GM19023 (cell line): ENCODE measurements around the gene ZNF281.
A peak's percentile ranks its signal among the peaks of the same experiment; 100 is the strongest.
"Not testable (repeated sequence)": the region's sequence is repeated elsewhere in the genome, so short reads cannot be mapped to it uniquely, and the experiment has no call there.

Source experiments
- ATAC-seq: cut with Tn5 transposase; IDR thresholded peaks from one replicate; pipeline ENCODE4 v1.9.1; 2021; ENCODE audit warnings: mild to moderate bottlenecking, moderate library complexity; ENCODE audit not compliant: unreplicated experiment

The ZNF281 gene, protein sequence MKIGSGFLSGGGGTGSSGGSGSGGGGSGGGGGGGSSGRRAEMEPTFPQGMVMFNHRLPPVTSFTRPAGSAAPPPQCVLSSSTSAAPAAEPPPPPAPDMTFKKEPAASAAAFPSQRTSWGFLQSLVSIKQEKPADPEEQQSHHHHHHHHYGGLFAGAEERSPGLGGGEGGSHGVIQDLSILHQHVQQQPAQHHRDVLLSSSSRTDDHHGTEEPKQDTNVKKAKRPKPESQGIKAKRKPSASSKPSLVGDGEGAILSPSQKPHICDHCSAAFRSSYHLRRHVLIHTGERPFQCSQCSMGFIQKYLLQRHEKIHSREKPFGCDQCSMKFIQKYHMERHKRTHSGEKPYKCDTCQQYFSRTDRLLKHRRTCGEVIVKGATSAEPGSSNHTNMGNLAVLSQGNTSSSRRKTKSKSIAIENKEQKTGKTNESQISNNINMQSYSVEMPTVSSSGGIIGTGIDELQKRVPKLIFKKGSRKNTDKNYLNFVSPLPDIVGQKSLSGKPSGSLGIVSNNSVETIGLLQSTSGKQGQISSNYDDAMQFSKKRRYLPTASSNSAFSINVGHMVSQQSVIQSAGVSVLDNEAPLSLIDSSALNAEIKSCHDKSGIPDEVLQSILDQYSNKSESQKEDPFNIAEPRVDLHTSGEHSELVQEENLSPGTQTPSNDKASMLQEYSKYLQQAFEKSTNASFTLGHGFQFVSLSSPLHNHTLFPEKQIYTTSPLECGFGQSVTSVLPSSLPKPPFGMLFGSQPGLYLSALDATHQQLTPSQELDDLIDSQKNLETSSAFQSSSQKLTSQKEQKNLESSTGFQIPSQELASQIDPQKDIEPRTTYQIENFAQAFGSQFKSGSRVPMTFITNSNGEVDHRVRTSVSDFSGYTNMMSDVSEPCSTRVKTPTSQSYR

DNA sequence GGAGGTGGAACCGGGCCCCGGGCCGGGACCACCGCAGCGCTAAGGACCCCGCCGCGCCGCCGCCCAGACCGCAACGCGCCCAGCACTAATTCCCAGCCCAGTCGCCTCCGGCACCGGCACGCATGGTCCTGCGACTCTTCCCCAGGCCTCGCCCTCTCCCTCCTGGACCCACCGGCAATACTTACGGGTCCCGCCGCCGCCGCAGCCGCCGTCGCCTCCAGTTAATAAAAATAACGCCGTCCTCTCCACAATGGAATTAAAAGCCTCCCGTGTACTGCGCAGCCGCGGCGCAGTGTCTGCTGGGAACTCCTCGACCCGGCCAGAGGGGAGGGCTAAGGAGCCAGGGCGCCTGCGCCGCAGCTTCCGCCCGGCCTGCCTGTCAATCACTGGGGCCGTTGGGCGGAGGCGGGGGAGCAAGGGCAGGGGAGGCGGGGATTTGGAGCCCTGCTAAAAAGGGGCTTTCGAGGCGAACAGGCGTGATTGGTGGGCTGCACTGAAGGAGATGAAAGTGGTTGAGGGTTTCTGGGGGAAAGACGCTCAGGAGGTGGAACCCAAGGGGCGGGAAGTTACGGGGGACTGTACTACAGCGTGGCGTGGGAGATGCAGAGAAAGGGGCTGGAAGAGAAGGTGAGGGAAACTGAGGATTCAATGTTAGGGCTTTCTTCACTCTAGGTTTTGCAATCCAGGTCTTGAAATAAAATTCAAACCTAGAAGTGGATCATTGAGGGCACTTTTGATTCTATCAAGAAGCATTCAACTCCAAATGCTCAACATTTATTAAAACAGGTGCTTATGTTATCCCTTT is at the start of gene ZNF281:
ZNF281 (minus strand) TSS at position 276 of the 805 bp plus-strand sequence. CDS start 331 bp downstream, outside the sequence.
- peak; percentile 98 for ATAC-seq

DNA sequence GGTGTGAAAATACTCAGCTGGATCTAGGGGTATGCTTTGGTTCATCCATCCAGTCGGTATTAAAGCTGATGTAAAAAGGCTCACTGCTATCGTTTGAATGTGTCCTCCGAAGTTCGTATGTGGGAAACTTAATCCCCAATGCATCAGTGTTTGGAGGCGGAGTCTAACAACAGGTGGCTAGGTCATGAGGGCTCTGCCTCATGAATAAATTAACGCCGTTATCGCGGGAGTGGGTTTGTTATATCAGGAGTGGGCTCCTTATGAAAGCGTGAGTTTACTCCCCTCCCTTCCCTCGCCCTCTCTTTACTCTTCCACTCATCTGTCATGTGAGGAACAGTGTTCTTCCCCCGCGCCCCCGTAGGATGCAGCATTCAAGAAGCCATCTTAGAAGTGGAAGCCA is 48.9 kb upstream of the ZNF281 start:
- ATAC-seq, result no peak

DNA sequence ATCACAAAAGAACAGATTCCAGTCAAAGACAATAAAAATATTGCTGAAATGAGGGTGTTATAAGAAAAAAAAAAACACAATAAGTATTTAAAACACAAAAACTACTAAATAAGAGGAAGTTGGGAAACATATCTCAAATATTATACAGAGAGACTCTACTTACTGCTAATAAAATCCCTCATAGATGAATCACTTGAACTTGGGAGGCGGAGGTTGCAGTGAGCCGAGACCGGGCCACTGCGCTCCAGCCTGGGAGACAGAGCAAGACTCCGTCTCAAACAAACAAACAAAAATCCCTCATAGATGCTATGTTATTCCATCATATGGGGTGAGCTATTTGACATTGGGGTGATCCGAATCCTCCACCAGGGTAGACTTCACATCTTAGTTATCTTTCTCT is 48.0 kb upstream of the ZNF281 start:
- ATAC-seq, result no peak

DNA sequence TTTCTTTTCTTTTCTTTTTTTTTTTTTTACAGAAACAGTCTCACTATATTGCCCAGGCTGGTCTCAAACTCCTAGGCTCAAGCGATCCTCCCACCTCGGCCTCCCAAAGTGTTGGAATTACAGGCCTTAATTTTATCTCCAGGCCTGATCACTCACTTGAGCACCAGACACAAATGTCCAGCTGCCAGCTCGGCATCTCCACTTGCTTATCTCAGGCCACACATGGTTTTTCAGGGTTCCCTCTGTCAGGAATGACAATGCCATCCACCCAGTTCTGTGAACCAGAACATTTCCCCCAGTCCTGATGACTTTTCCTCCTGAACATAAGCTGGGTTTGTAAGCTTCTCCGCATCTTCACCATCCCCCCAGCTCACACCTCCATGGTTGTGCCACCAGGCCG is 44.6 kb upstream of the ZNF281 start:
- ATAC-seq, result no peak

DNA sequence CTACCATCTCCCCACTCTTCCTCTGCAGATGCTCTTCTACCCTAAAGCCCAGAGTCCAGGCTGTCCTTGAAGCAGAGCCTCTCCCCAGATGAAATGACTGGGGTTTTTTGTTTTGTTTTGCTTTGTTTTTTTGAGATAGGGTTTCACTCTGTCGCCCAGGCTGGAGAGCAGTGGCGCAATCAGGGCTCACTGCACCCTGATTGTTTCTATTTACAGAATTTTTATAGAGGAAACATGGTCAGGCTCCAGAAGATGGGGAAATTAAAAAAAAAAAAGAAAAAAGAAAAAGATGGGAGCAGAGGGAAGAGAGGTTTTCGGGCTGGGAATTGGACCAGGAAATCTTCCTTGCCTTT is 43.7 kb upstream of the ZNF281 start:
- ATAC-seq, result no peak

DNA sequence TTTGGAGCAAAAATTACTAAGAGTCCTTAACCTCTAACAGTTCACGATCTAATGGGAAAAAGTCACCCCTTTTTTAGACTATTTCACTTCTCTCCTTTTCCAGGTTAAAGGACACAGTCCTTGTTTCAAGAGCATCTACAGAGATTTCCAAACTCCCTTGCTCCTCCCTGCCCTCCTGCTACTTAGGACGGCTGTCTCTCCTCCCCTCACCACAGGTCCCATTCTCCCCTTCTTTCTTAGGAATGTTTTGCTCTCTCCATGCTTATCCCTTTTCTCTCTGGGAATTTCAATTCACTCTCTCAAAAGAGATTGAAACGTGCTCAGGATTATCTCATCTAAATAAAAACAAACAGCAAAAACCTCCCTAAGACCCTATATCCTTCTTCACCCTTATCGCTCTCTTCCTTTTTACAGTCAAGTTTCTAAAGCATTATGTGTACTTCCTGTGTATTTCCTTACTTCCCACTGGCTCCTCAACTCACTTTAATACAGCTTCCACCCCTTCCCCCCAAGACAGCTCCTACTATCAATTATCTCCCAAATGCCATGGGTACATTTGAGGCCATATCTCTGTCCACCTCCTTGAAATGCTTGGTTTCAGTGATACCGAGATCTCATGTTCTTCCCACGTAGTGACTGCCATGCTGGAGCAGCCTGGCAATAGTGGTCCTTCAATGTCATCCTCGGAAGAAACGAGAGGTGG is 43.2 kb upstream of the ZNF281 start:
- ATAC-seq, result no peak

DNA sequence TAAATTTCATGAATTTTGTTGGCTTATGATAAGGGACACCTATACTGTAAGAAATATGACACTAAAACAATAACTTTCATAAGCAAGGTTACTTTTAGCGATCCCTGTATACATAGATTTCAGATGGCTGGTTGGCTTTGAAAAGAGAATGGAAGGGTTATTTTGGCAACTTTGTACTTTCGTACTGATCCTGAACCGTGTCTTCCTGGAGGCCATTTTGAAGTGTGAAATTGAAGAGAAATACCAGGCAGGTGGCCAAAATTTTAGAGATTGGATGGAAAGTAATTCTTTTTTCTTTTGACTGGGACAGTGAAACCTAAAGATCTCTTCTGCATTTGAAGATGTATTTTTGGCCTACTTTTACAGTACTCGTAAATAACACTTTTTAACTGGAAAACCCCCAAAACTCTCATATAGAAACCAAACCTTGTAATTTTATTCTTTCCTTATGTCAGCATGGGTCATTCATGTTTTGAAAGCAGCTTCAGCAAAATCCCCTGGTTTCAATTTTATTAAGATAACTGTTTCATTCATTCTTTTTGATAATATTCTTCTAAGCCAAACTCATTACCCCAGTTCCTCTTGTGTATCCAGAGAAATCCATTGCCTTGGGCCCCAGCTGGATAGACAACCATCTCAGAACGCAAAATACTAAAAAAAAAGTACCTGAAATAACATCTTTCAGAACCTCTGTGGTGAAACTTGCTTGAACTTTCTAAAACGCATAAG is 38.4 kb upstream of the ZNF281 start:
- ATAC-seq, result peak; percentile 78

DNA sequence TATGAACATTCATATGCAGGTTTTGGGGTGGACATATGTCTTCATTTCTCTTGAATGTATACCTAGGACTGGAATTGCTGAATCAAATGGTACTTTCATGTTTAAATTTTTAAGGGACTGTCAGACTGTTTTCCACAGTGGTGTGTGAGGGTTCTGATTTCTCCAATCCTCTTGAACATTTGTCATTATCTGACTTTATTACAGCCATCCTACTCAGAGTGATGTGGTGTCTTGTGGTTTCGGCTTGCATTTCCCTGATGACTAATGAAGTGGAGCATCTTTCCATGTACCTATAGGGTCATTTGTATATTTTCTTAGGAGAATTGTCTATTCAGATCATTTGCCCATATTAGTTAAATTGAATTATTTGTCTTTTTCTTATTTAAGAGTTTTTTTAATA is 35.4 kb upstream of the ZNF281 start:
- ATAC-seq, result no peak

DNA sequence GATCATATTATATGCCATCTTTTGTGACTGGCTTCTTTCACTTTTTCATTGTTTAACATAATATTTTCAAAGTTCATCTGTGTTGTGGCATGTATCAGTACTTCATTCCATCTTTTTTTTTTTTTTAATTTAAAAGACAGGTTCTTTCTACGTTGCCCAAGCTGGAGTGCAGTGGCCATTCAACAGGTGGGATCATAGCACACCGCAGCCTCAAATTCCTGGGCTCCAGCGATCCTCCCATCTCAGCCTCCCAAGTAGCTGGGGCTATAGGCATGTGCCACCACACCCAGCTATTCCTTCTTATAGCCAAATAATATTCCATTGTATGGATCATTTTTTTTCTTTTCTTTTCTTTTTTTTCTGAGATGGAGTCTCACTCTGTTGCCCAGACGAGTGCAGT is 34.6 kb upstream of the ZNF281 start:
- no peak for ATAC-seq

DNA sequence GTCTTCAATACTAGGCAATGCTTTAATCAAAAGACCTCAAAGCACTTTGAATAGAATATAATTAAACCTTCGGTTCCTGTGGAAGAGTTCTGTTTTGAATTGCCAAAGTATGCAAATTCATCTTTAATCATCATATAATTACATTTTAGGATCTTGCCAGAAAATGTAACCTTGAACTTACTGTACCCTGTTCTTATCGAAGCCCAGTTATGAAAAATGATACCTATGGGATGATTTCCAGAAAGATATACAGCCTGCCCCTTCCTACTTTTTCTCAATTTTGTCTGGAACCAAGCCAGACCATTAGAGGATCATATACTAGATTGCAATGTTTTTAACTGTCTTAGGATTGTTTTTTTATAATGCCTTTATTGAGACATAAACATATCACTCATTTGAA is 34.0 kb upstream of the ZNF281 start:
- ATAC-seq, result no peak

DNA sequence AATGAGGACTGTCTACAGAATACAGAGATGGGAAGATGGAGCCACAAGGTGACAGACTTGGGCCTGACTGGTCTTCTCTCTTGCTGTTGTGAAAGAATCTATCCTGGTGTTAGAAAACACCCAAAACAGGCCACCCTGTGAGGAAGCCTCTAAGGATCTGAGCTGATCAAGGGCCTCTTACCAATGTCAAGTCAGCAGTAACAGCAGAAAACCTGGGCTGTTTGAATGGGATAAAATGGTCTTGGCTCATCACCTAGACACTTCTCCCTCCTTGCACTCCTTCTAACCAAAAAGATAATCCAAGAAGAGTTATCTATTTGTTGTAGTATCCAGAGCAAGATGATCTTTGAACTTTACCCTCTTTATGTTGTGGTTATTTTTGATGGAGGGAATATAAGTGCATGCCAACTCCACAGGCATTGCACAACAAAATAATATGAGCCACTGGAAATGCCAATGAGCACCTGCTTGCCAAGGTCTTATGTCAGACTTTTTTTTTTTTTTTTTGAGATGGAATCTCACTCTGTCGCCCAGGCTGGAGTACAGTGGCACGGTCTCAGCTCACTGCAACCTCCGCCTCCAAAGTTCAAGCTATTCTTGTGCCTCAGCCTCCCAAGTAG is 32.8 kb upstream of the ZNF281 start:
- no peak for ATAC-seq

DNA sequence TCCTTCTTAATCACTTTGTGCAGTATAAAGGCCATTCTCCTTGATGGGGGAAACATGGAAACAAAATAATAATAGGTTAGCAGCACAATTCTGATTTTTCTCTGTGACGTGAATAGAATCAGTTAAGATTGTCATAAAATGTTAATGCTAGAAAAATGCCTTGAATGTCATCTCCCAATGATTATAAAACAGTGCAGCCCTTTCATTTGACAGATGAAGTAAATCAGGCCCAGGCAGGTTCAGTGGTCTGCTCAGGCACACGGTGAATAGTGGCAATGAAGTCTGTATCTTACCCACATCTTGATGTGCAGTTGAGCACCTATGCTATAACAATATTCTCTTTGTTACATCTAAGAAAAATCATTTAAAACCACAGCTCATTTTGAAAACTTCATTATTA is 32.2 kb upstream of the ZNF281 start:
- no peak for ATAC-seq

DNA sequence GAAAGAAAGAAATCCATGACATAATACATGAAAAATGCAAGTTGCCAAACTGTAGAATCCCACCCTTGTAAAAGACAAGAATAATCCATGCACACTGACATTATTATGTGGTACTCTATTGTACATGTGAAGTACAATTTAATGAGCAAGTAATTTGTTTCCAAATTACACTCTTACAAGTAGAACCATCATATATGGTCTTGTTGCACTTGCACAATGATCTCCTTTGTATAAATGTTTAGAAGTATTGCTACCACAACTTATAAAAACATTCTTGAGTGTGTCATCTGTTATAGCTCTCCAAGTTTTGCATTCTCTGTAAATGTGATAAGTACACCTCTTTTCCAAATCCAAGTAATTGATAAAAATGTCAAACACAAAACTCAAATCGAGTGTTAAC is 29.1 kb upstream of the ZNF281 start:
- no peak for ATAC-seq

DNA sequence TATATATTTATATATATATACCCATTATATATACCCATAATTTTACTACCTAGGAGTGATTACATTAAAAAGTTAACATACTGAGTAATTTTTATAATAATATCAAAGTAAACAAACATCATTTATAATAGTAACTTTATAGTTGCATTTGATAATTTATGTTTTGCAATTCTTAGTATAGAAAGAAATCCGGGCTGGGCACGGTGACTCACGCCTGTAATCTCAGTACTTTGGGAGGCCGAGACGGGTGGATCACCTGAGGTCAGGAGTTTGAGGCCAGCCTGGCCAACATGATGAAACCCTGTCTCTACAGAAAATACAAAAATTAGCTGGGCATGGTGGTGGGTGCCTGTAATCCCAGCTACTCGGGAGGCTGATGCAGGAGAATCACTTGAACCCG is 28.6 kb upstream of the ZNF281 start:
- not testable (repeated sequence) for ATAC-seq

DNA sequence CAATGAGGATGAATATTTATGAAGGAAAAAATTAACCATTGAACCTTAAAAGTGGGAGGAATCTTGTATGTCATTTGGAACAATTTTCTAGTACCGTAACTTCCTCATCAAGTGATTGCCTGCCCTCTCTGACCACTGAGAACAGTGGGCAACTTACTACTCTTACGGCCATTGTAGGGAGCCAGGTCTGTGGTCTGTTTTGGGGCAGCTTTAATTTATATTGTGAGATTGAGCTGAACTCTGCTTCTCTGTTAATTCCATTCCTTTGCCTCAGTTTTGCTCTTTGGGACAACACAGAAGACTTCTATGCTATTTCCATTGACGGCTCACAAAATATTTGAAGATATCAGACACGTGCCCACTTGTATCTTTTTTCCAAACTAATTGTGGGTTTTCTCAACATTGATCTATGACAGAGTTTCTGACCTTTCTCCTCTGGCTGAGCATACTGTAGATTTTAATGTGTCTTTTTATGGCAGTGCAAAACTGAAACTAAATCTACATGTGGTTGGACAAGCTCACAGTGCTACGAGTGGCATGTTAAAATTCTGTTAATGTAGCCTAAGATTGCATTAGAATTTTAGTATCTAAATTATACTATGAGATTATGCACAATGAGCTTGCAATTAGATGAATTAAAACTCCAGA is 27.8 kb upstream of the ZNF281 start:
- ATAC-seq, result peak; percentile 54

DNA sequence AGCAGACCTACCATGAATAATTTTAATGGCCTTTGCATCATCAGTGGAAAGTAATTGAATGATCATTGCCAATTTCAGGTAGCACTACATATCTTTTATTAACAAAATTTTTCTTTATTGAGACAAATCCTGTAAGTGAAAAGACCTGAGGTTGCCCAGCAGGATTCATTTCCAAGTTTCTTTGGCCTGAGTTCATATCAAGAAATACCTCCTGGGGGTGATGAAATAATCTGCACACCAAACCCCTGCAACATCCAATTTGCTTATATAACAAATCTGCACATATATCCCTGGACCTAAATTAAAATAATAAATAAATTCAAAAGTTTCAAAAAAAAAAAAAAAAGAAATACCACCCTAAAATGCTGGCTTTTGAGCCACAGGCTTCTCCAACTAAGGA is 27.3 kb upstream of the ZNF281 start:
- ATAC-seq, result no peak

DNA sequence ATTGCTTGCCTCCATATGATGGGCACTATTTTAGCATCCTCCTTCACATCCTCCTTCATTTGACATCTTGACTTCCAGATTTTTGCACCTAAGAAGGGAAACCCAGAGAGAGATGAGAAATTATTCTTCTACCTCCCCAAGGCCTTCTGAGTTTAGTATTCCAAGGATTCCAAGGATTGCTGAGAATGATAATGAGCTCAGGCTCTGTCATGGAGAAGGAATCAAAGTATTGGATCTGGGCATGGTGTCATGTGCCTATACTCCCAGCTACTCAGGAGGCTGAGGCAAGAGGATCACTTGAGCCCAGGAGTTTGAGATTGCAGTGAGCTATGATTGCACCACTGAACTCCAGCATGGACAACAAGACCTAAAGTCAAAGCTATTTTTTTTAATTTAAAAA is 26.6 kb upstream of the ZNF281 start:
- ATAC-seq, result no peak

DNA sequence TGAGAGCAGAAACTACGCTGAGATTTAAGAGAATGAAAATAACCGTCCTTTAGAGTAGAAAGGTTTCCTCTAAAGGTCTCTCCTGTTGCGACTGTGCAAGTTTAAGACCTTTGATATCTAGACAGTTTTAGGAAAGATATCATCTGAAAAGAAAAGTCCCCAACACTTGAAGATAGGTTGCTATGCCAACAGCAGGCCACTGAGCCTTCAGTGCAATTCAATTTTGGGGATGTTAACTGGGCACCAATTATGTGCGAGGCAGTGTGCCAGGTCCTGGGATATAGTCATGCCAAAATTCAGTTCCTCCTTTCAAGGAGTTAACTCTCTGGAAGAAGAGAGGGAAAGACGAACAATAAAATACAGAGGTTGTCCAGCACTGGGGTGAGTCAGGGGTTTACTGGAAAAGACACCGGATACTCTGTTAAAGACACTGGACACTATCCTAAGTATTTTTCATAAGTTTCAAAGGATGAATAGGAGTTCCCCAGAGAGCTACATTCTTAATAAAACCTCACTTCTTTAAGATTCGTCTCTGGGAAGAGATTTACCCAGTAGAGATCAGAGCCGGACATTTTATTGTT is 25.5 kb upstream of the ZNF281 start:
- ATAC-seq, result no peak

DNA sequence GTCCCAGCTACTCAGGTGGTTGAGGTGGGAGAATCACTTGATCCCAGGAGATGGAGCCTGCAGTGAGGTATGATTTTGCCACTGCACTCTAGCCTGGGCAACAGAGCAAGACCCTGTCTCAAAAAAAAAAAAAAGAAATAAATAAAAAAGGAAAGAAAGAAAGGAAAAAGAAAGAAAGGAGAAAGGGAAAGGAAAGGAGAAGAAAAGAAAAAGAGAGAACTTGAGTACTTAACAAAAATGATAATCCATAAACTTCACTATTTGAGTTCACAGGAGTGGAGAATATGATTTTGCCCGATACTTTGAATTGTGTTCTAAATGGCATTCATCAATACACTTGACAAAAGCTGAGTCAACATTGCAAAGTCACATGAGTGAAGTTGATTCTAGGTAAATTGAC is 23.8 kb upstream of the ZNF281 start:
- ATAC-seq, result no peak
